GDM1 (cell line): ENCODE measurements around the gene TMEM214.
A peak's percentile ranks its signal among the peaks of the same experiment; 100 is the strongest.

Source experiments
- DNase-seq: peaks from one replicate; lab custom pipeline; 2025; lab: John Stamatoyannopoulos, UW

Gene TMEM214

GRCh38 chr2:27085062-27085672 lies 52.4 kb downstream of the TMEM214 start:
- DNase-seq, result no peak

- no peak for DNase-seq
Observed at GRCh38 chr2:27085673-27086089, 52.9 kb downstream of the TMEM214 start.

DNA sequence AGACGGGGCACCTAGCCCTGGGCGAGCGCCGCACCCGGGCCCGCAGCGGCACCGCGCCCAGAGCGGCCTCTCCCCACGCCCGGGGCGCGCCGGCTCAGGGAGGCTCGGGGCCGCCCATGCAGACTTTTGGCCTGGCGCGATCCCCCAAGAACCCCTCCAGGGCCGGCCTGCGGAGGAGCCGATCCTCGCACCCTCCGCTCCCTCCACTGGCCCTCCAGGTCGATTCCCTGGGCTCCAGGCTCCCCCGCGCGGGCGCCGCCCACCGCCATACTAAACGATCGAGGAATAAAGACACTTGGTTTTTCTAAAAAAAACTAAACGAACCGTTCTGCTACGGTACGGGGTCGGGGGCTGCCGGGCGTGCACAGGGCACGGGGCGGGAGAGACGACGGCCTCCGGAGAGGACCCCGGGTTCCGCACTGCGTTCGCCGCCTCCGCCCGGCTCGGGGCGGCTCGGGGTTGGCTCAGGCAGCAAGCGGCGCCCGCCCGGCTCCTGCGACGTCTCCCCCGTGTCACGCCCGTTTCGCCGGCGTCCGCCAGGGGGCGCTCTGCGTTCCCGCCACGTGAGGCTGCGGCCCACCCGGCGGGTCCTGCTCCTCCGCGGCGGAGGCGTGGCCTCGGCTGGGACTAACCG lies 53.4 kb downstream of the TMEM214 start:
- DNase-seq, result peak; percentile 94

- no peak for DNase-seq
Observed at GRCh38 chr2:27086724-27087593, 54.2 kb downstream of the TMEM214 start, which contains the start of gene KHK. Gene KHK, plus strand, starts transcription at chr2:27086772. Its CDS starts 488 bp downstream, at chr2:27087260.

- DNase-seq, result no peak
Observed at GRCh38 chr2:27087823-27088410, 55.2 kb downstream of the TMEM214 start.

DNA sequence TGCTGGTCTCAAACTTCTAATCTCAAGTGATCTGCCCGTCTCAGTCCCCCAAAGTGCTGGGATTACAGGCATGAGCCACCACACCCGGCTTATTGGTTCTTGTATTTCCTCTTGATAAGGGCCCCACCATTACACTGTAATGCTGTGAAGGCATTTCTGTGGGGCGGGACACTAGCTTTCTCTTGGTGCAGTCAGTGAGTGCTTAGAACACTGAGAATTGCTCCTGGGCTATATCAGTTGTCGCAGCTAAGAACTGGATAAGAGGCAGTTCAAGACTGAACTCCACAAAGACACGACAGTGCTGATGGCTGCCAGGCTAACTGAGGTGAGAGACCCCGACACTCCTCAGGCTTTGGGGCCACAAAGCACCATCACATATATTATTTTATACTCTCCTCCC lies 55.9 kb downstream of the TMEM214 start:
- no peak for DNase-seq

- no peak for DNase-seq
Observed at GRCh38 chr2:27089111-27089954, 56.6 kb downstream of the TMEM214 start.
